Dermis lymphatic vessel endothelial cell (primary cell): Measurements from ENCODE around the gene SOX3. TPM values are rescaled to one million over a fixed set of nuclear protein-coding genes. Genes with fewer than 3 reads are reported as not detected.

Source experiments
- total RNA-seq: library from RNA; depleted of rRNA; stranded (reverse); fragments of >200 nt; gene quantifications from 2 replicates; pipeline ENCODE4 v1.2.1, GENCODE V29; 2014

SOX3 gene
- not detected in 2 replicates for total RNA-seq

GRCh38 chrX:140504371-140505324 lies at the start of gene SOX3:
Gene SOX3 (minus strand): TSS chrX:140505069. CDS start chrX:140505060, 9 bp downstream.

Other genes with a start within 250 kb of the SOX3 start
- 0.09 and 0.22 TPM in 2 replicates for gene LINC00632, start 204.7 kb upstream of the SOX3 start, total RNA-seq